Peyer's patch (tissue), 4 donors: Measurements from ENCODE around the gene INTU.

Experiments used
- POLR2A ChIP-seq, 2 donors: fragments of 450-650 bp; IDR thresholded peaks; one replicate each; pipeline ENCODE4 v1.5.1; 2017; ENCODE audit warnings: antibody characterized with exemption in 2 of 2, mild to moderate bottlenecking in 2 of 2, moderate library complexity in 2 of 2
- TF ChIP-seq, protein P1 (sequence below), 6 experiments: fragments of 450-650 bp in 4 of 6; fragments of 200-600 bp in 2 of 6; sonication (generic) in 1 of 6; IDR thresholded peaks; one replicate each; pipeline ENCODE4 v1.5.1; 2017 to 2019; ENCODE audit warnings: antibody characterized with exemption in 6 of 6, mild to moderate bottlenecking in 3 of 6, moderate library complexity in 1 of 6

DNA sequence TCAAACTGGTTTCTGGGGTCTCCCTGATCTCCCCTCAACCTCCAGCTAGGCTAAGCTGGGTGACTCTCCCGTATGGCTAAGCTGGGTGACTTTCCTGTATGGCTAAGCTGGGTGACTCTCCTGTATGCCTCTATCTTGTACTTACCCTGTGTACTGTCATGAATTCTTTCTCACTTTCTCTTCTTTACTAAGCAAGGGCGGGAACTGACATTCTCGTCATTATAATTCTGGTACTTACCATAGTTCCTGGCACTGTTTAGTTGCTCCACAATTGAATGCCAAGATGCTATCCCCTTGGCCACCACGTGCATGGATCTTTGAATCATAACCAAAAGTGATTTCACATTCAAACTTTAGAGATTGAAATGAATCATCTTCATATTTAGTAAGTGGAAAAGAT, 8.8 kb downstream of the INTU start:
- TF ChIP-seq, protein P1, sequence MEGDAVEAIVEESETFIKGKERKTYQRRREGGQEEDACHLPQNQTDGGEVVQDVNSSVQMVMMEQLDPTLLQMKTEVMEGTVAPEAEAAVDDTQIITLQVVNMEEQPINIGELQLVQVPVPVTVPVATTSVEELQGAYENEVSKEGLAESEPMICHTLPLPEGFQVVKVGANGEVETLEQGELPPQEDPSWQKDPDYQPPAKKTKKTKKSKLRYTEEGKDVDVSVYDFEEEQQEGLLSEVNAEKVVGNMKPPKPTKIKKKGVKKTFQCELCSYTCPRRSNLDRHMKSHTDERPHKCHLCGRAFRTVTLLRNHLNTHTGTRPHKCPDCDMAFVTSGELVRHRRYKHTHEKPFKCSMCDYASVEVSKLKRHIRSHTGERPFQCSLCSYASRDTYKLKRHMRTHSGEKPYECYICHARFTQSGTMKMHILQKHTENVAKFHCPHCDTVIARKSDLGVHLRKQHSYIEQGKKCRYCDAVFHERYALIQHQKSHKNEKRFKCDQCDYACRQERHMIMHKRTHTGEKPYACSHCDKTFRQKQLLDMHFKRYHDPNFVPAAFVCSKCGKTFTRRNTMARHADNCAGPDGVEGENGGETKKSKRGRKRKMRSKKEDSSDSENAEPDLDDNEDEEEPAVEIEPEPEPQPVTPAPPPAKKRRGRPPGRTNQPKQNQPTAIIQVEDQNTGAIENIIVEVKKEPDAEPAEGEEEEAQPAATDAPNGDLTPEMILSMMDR (IDR thresholded peaks at IDR 0.05): no peak
- TF ChIP-seq POLR2A (IDR thresholded peaks at IDR 0.05): no peak
